ENCODE results near the gene APLP1.
A peak's percentile ranks its signal among the peaks of the same experiment; 100 is the strongest.
"Not testable (repeated sequence)": the region's sequence is repeated elsewhere in the genome, so short reads cannot be mapped to it uniquely, and the experiment has no call there.

Gene APLP1

GRCh38 chr19:35908973-35909683 is 40.8 kb downstream of the APLP1 start:
- no peak for DNase-seq

- no peak for DNase-seq
These were observed 41.3 kb downstream of the APLP1 start for GRCh38 chr19:35909684-35910035.

- not testable (repeated sequence) for DNase-seq
These were observed 42.0 kb downstream of the APLP1 start for GRCh38 chr19:35910355-35910754.

- no peak for DNase-seq
These were observed 42.8 kb downstream of the APLP1 start for GRCh38 chr19:35911173-35911572.

- peak; percentile 40 for DNase-seq
These were observed 43.4 kb downstream of the APLP1 start for GRCh38 chr19:35911790-35912189.

- DNase-seq = no peak
These were observed 45.2 kb downstream of the APLP1 start for GRCh38 chr19:35913589-35913988.

GRCh38 chr19:35915443-35915842 is 47.1 kb downstream of the APLP1 start:
- no peak for DNase-seq

- no peak for DNase-seq
These were observed 50.9 kb downstream of the APLP1 start for GRCh38 chr19:35919306-35919705.

- no peak for DNase-seq
These were observed 52.6 kb downstream of the APLP1 start for GRCh38 chr19:35921012-35921411.

- DNase-seq = no peak
These were observed 57.1 kb downstream of the APLP1 start for GRCh38 chr19:35925501-35925900.

GRCh38 chr19:35928507-35928906 is 60.1 kb downstream of the APLP1 start:
- DNase-seq = no peak

Measured in NCI-H1105 treated with DMSO at 0.1 percent for 48 hours (cell line).